Ishikawa (cell line): Measurements from ENCODE around the gene AUTS2.

Experiments
- CEBPB ChIP-seq: IDR thresholded peaks from 2 replicates; pipeline ENCODE4 v1.6.1; 2012
- CREB1 ChIP-seq: IDR thresholded peaks from 2 replicates; pipeline ENCODE4 v1.6.1; 2012; ENCODE audit warnings: low read depth
- EGR1 ChIP-seq: IDR thresholded peaks from 2 replicates; pipeline ENCODE4 v1.6.1; 2012
- EP300 ChIP-seq: IDR thresholded peaks from 2 replicates; pipeline ENCODE4 v1.6.1; 2012; ENCODE audit warnings: borderline replicate concordance
- FOXM1 ChIP-seq: IDR thresholded peaks from 2 replicates; pipeline ENCODE4 v1.6.1; 2012; ENCODE audit warnings: low read depth, borderline replicate concordance
- MAX ChIP-seq: IDR thresholded peaks from 2 replicates; pipeline ENCODE4 v1.6.1; 2012
- NFIC ChIP-seq: IDR thresholded peaks from 2 replicates; pipeline ENCODE4 v1.6.1; 2012
- RAD21 ChIP-seq: IDR thresholded peaks from 2 replicates; pipeline ENCODE4 v1.6.1; 2012; ENCODE audit warnings: low read depth
- REST ChIP-seq: IDR thresholded peaks from 2 replicates; pipeline ENCODE4 v1.6.1; 2012; ENCODE audit warnings: low read depth, mild to moderate bottlenecking
- TAF1 ChIP-seq: IDR thresholded peaks from 2 replicates; pipeline ENCODE4 v1.6.1; 2012; ENCODE audit warnings: low read depth, mild to moderate bottlenecking
- TCF12 ChIP-seq: IDR thresholded peaks from 2 replicates; pipeline ENCODE4 v1.6.1; 2012; ENCODE audit warnings: low read depth
- TEAD4 ChIP-seq: IDR thresholded peaks from 2 replicates; pipeline ENCODE4 v1.6.1; 2012
- USF1 ChIP-seq: IDR thresholded peaks from 2 replicates; pipeline ENCODE4 v1.6.1; 2012
- YY1 ChIP-seq: IDR thresholded peaks from 2 replicates; pipeline ENCODE4 v1.6.1; 2012; ENCODE audit warnings: low read depth
- ZBTB7A ChIP-seq: IDR thresholded peaks from 2 replicates; pipeline ENCODE4 v1.6.1; 2012; ENCODE audit warnings: low read depth

Gene AUTS2

GRCh38 chr7:70392877-70393435 is 794.7 kb downstream of the AUTS2 start:
- TF ChIP-seq RAD21: no peak
- no peak for TF ChIP-seq TAF1
- TF ChIP-seq USF1: no peak
- TF ChIP-seq NFIC: no peak
- TF ChIP-seq TCF12: no peak
- no peak for TF ChIP-seq CEBPB
- TF ChIP-seq TEAD4: no peak
- no peak for TF ChIP-seq EGR1
- TF ChIP-seq CREB1: no peak
- no peak for TF ChIP-seq YY1
- TF ChIP-seq EP300: no peak
- TF ChIP-seq ZBTB7A: no peak
- no peak for TF ChIP-seq MAX
- no peak for TF ChIP-seq FOXM1
- no peak for TF ChIP-seq REST

GRCh38 chr7:70393956-70394355 is 795.7 kb downstream of the AUTS2 start:
- TF ChIP-seq NFIC (no peak), TEAD4 (no peak), MAX (no peak), TAF1 (no peak), EGR1 (no peak), YY1 (no peak), ZBTB7A (no peak), REST (no peak), FOXM1 (no peak)

- TF ChIP-seq EGR1: no peak
- TF ChIP-seq MAX: no peak
- TF ChIP-seq FOXM1: no peak
- TF ChIP-seq RAD21: no peak
- no peak for TF ChIP-seq EP300
- TF ChIP-seq TAF1: no peak
- no peak for TF ChIP-seq CREB1
- no peak for TF ChIP-seq REST
- no peak for TF ChIP-seq TCF12
- TF ChIP-seq TEAD4: no peak
- TF ChIP-seq ZBTB7A: no peak
- TF ChIP-seq YY1: no peak
- no peak for TF ChIP-seq NFIC
- TF ChIP-seq USF1: no peak
- no peak for TF ChIP-seq CEBPB
Measured at GRCh38 chr7:70400829-70401380, 802.6 kb downstream of the AUTS2 start.

GRCh38 chr7:70402069-70402468 is 803.8 kb downstream of the AUTS2 start:
- no peak for TF ChIP-seq REST
- TF ChIP-seq EGR1: no peak
- TF ChIP-seq TEAD4: no peak
- no peak for TF ChIP-seq CREB1
- TF ChIP-seq NFIC: no peak
- no peak for TF ChIP-seq CEBPB
- no peak for TF ChIP-seq MAX
- no peak for TF ChIP-seq YY1
- no peak for TF ChIP-seq TCF12
- TF ChIP-seq ZBTB7A: no peak
- no peak for TF ChIP-seq USF1
- TF ChIP-seq EP300: no peak
- TF ChIP-seq RAD21: no peak
